Measurements from ENCODE around the gene CLPTM1. TPM values are rescaled to one million over a fixed set of nuclear protein-coding genes. Genes with fewer than 3 reads are reported as not detected.

CLPTM1 gene
- total RNA-seq, 2 donors from 2014 or later: 98.6 to 165 TPM

DNA sequence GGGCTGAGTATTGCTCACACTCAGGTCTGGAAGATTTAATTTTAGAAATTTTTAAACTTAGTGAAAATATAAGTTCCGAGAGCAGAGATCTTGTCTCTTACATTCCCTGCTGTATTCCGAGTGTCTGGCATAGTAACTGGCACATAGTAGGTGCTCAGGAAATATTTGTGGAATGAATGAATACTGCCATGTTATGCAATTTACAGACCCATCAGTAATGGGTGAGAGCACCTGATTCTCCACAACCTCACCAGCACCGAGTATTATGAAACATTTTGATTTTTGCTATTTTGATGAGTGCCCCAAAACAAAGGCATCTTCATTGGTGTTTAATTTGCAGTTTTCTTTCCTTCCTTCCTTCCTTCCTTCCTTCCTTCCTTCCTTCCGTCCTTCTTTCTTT lies 67.9 kb downstream of the CLPTM1 start:
- no peaks in the 10 kb centered on the region for H3K4me1 ChIP-seq
- no peaks in the 10 kb centered on the region for H3K36me3 ChIP-seq
- no peaks in the 10 kb centered on the region for H3K27me3 ChIP-seq
- H3K9me3 ChIP-seq: no peaks in the 10 kb centered on the region
- H3K4me3 ChIP-seq: no peak overlapping the region
- DNase-seq: no peak
- no peak overlapping the region for H3K9ac ChIP-seq (ENCODE audit: low read depth in 2 of 2, low read length in 2 of 2)
- no peak overlapping the region for H3K27ac ChIP-seq
- intact Hi-C loops (cut with DNase I): no loop called here
- TF ChIP-seq, protein P1, sequence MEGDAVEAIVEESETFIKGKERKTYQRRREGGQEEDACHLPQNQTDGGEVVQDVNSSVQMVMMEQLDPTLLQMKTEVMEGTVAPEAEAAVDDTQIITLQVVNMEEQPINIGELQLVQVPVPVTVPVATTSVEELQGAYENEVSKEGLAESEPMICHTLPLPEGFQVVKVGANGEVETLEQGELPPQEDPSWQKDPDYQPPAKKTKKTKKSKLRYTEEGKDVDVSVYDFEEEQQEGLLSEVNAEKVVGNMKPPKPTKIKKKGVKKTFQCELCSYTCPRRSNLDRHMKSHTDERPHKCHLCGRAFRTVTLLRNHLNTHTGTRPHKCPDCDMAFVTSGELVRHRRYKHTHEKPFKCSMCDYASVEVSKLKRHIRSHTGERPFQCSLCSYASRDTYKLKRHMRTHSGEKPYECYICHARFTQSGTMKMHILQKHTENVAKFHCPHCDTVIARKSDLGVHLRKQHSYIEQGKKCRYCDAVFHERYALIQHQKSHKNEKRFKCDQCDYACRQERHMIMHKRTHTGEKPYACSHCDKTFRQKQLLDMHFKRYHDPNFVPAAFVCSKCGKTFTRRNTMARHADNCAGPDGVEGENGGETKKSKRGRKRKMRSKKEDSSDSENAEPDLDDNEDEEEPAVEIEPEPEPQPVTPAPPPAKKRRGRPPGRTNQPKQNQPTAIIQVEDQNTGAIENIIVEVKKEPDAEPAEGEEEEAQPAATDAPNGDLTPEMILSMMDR (IDR thresholded peaks at IDR 0.05): no peak

DNA sequence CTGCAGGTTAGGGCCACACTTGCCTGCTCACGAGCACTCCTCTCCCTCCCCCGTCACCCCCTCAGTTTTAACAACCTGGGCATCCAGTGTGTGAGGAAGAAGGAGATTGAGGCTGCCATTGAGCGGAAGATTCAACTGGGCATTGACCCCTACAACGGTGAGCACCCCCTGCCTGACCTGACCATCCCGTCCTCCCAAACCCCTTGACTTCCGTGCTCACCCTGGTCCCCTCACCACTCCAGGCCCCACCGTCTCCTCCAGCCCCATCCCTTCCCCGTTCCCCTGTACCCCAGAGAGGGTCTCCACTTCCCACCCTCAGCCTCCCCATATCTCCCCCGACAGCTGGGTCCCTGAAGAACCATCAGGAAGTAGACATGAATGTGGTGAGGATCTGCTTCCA lies 70.1 kb downstream of the CLPTM1 start:
- intact Hi-C loops (cut with DNase I): no loop called here
- Histone ChIP-seq H3K36me3 (peaks cover 6% of the 10 kb centered on the region), H3K9ac (ENCODE audit: low read depth in 2 of 2, low read length in 2 of 2) (no peak overlapping the region), H3K4me1 (no peaks in the 10 kb centered on the region), H3K4me3 (no peak overlapping the region), H3K9me3 (no peaks in the 10 kb centered on the region), H3K27ac (no peak overlapping the region), H3K27me3 (no peaks in the 10 kb centered on the region)
- DNase-seq: no peak
- TF ChIP-seq, protein P1 (IDR thresholded peaks at IDR 0.05): no peak

DNA sequence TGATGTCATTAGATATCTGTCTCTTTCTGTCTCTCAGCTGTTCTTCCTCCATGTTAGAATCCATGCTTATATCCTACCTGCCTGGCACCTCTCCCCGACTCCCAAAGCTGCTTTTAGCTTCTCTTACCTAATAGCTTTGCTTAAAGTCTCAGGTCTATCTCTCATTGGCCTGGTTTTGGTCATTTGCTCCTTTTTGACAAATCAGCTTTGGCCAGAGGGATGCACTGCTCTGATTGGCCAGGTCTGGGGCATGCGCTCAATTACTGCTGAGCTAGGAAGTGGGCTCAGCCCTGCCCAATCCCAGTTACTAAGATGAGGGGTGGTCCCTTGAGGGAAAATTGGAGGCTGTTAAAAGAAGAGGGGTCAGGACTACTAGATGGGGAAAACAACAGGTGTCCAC lies 72.2 kb downstream of the CLPTM1 start:
- TF ChIP-seq, protein P1 (IDR thresholded peaks at IDR 0.05): no peak
- H3K27me3 ChIP-seq: no peaks in the 10 kb centered on the region
- H3K9ac ChIP-seq (ENCODE audit: low read depth in 2 of 2, low read length in 2 of 2): no peak overlapping the region
- no peak overlapping the region for H3K4me3 ChIP-seq
- no peak overlapping the region for H3K27ac ChIP-seq
- no peak for DNase-seq
- no peaks in the 10 kb centered on the region for H3K9me3 ChIP-seq
- H3K4me1 ChIP-seq: no peaks in the 10 kb centered on the region
- peaks cover 6% of the 10 kb centered on the region for H3K36me3 ChIP-seq
- intact Hi-C loops (cut with DNase I): no loop called here

DNA sequence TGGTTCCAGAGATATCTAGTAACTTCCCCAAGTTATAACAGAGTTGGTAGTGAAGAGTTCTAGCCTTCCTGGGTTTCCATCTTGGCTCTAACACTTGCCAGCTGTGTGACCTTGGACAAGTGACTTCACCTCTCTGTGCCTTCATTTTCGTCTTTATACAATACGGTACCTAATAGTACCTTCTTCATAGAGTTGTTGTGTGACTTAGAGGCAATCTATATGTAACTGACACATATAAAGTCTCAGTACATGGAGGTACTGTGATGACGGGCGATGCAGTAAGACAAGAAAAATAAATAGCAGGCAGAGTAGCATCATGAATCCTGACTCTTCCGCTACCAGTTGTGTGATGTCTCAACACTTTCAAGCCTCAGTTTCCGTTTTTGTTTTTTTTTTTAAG lies 75.6 kb downstream of the CLPTM1 start:
- H3K36me3 ChIP-seq: peaks cover 6% of the 10 kb centered on the region
- intact Hi-C loops (cut with DNase I): no loop called here
- no peak overlapping the region for H3K9ac ChIP-seq (ENCODE audit: low read depth in 2 of 2, low read length in 2 of 2)
- no peaks in the 10 kb centered on the region for H3K4me1 ChIP-seq
- H3K27ac ChIP-seq: no peak overlapping the region
- TF ChIP-seq, protein P1 (IDR thresholded peaks at IDR 0.05): no peak
- no peak overlapping the region for H3K4me3 ChIP-seq
- H3K27me3 ChIP-seq: no peaks in the 10 kb centered on the region
- DNase-seq: no peak
- H3K9me3 ChIP-seq: no peaks in the 10 kb centered on the region

DNA sequence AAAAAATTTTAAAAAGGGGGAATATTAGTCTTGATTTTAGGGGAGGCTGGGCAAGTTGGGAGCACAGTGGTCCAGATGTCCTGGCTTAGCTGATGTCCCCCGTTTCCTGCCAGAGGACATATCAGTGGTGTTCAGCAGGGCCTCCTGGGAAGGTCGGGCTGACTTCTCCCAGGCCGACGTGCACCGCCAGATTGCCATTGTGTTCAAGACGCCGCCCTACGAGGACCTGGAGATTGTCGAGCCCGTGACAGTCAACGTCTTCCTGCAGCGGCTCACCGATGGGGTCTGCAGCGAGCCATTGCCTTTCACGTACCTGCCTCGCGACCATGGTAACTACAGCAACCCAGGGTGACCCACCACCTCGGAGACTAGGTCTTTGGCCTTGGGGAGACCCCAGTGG lies 77.2 kb downstream of the CLPTM1 start:
- no peak overlapping the region for H3K27ac ChIP-seq
- H3K9me3 ChIP-seq: no peaks in the 10 kb centered on the region
- H3K36me3 ChIP-seq: peaks cover 6% of the 10 kb centered on the region
- no peak overlapping the region for H3K9ac ChIP-seq (ENCODE audit: low read depth in 2 of 2, low read length in 2 of 2)
- H3K4me3 ChIP-seq: no peak overlapping the region
- intact Hi-C loops (cut with DNase I): no loop called here
- H3K27me3 ChIP-seq: no peaks in the 10 kb centered on the region
- no peaks in the 10 kb centered on the region for H3K4me1 ChIP-seq
- TF ChIP-seq, protein P1 (IDR thresholded peaks at IDR 0.05): no peak
- no peak for DNase-seq

DNA sequence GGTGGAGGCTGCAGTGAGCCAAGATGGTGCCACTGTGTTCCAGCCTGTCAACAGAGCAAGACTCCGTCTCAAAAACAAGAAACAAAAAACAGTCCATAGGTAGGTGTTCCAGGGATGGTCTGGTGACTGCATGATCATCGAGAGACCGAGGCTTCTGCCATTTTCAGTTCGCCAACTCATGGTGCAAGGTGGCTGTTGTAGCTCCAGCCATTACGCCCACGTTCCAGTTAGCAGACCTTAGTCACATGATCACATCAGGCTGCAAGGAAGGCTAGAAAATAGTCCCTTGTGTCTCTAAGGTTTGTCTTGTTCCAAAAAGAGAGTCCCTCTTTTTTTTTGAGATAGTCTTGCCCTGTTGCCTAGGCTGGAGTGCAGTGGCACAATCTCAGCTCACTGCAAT lies 80.6 kb downstream of the CLPTM1 start:
- H3K4me1 ChIP-seq: peaks cover 13% of the 10 kb centered on the region
- peaks cover 1% of the 10 kb centered on the region for H3K36me3 ChIP-seq
- H3K27ac ChIP-seq: no peak overlapping the region
- H3K9me3 ChIP-seq: no peaks in the 10 kb centered on the region
- no peak for DNase-seq
- no peaks in the 10 kb centered on the region for H3K27me3 ChIP-seq
- no peak overlapping the region for H3K9ac ChIP-seq (ENCODE audit: low read depth in 2 of 2, low read length in 2 of 2)
- intact Hi-C loops (cut with DNase I): no loop called here
- TF ChIP-seq, protein P1 (IDR thresholded peaks at IDR 0.05): no peak
- no peak overlapping the region for H3K4me3 ChIP-seq
